Ectodermal cell (in vitro differentiated cells): ENCODE data around the gene COL6A3.

Source experiments
- H3K27ac ChIP-seq: 2 replicates; pipeline ENCODE4 v1.7.0; 2013; ENCODE audit warnings: mild to moderate bottlenecking, low read depth, low read length; ENCODE audit not compliant: insufficient read depth, poor library complexity, severe bottlenecking
- H3K27me3 ChIP-seq: 2 replicates; pipeline ENCODE4 v1.7.0; 2013; ENCODE audit warnings: mild to moderate bottlenecking, low read length; ENCODE audit not compliant: insufficient read depth, control insufficient read depth, poor library complexity, severe bottlenecking
- H3K36me3 ChIP-seq: one replicate; pipeline ENCODE4 v1.7.0; 2013; ENCODE audit warnings: low read length; ENCODE audit not compliant: control insufficient read depth, insufficient read depth
- H3K4me1 ChIP-seq: one replicate; pipeline ENCODE4 v1.7.0; 2013; ENCODE audit warnings: low read length; ENCODE audit not compliant: control insufficient read depth, insufficient read depth
- H3K4me3 ChIP-seq: 2 replicates; pipeline ENCODE4 v1.7.0; 2013; ENCODE audit warnings: low read depth, low read length, control low read depth; ENCODE audit not compliant: insufficient read depth
- H3K9me3 ChIP-seq: 2 replicates; pipeline ENCODE4 v1.7.0; 2013; ENCODE audit warnings: mild to moderate bottlenecking, low read length, moderate library complexity; ENCODE audit not compliant: control insufficient read depth
- WGBS, 2 experiments: methylation state at CpG; one replicate each; pipeline ENCODE4 v1.1.7; 2013; ENCODE audit warnings: missing lambda C conversion rate in 2 of 2; 5-methylcytosine and 5-hydroxymethylcytosine counted together

COL6A3 gene

DNA sequence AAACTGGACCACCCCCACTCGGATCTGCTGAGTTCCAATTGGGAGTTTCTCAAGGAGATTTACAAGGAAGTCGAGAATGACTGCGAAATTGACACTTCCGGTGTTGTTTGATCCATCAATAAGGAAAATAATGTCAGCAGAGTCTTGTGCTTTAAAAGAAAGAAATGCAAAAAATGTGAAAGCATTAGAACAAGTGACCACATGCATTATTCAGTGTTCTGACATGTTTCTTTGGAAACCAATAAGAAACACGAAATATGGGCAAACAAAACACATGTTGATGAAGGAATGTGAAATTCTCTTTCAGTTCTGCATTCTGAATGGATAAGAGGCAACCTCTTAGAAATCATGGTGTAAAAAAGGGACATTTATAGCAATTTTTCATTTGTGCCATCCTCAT lies 25.9 kb downstream of the COL6A3 start:
- no peak overlapping the region for H3K4me3 ChIP-seq

DNA sequence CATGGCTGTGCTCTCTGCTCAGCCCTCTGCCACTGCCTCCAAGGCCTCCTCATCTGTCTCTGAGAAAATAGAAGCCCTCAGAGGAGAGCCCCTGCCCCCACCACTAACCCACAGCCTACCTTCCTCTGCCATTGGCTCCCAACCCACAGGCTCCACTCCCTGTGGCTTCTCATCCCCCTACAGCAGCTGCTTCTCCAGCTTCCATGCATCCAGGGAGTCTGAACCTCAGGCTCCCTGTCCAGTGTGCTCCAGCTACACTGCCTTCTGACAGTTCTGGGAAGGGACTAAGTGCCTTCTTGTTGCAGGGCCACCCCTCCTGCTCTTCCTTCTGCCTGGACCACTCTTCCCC lies 29.3 kb downstream of the COL6A3 start:
- no peak overlapping the region for H3K27ac ChIP-seq
- no peaks in the 10 kb centered on the region for H3K27me3 ChIP-seq
- no peak overlapping the region for H3K4me3 ChIP-seq
- no peaks in the 10 kb centered on the region for H3K36me3 ChIP-seq
- H3K4me1 ChIP-seq: no peaks in the 10 kb centered on the region
- H3K9me3 ChIP-seq: no peaks in the 10 kb centered on the region

More for the DNA sequence above, 25.9 kb downstream of the COL6A3 start:
- no peaks in the 10 kb centered on the region for H3K4me1 ChIP-seq
- no peaks in the 10 kb centered on the region for H3K36me3 ChIP-seq
- no peaks in the 10 kb centered on the region for H3K27me3 ChIP-seq
- H3K27ac ChIP-seq: no peak overlapping the region
- no peaks in the 10 kb centered on the region for H3K9me3 ChIP-seq
- 94 to 97% methylated on average over 5 of the region's 5 CpGs for WGBS, 2 experiments

DNA sequence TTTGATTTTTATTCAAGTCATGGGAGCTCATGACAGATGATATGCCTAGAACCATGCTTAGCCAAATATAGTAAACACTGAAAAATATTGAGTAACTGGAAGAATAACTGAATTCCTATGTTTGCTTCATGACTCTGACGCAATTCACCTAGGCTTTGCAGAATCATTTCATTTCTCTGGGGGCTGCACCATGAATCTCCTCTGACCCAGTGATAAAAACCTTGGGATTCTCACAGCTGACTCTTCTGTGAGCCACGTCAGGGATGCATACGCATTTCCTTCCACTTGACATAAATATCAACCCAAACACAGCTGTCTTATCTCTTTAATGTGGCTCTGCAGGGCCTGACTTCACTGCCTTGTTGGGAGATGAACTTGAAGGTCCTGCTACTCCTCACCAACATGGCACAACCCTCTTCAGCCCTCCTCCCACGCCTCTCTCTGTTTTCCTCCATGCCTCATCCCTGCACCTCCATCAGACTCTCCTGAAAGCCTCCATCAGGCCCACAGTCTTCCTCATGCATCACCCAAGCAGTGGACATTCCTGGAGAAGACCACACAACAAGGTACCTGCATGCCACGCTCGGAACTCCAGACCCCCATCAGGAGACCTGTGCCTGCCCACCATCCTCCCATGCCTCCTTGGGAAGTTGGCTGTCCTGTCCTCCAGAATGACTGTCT lies 29.8 kb downstream of the COL6A3 start:
- no peaks in the 10 kb centered on the region for H3K27me3 ChIP-seq
- no peaks in the 10 kb centered on the region for H3K4me1 ChIP-seq
- no peaks in the 10 kb centered on the region for H3K36me3 ChIP-seq
- H3K9me3 ChIP-seq: no peaks in the 10 kb centered on the region
- 91% methylated on average over 6 of the region's 6 CpGs for WGBS, 2 experiments
- no peak overlapping the region for H3K27ac ChIP-seq
- H3K4me3 ChIP-seq: no peak overlapping the region

DNA sequence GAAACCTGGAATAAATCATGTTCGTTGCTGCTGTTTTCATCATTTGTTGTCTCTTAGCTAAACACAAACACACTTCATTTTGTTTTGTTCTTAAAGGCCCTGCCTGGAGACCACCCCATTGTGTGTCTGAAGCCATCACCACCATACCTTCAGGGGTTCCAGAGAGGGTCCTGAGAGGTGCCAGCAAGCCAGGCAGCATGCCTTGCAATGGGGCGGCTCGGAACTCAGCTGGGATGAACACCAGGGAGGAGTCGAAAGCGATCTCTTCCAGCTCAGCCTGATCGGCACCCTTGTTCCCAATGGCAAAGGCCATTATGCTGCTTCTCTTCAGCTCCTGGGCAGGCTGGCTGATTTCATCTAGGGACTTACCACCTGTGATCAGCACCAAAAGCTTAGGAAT lies 33.2 kb downstream of the COL6A3 start:
- no peak overlapping the region for H3K27ac ChIP-seq
- H3K4me1 ChIP-seq: no peaks in the 10 kb centered on the region
- no peaks in the 10 kb centered on the region for H3K27me3 ChIP-seq
- WGBS, 2 experiments: 94% methylated on average over 6 of the region's 6 CpGs
- H3K36me3 ChIP-seq: no peaks in the 10 kb centered on the region
- no peak overlapping the region for H3K4me3 ChIP-seq
- no peaks in the 10 kb centered on the region for H3K9me3 ChIP-seq

DNA sequence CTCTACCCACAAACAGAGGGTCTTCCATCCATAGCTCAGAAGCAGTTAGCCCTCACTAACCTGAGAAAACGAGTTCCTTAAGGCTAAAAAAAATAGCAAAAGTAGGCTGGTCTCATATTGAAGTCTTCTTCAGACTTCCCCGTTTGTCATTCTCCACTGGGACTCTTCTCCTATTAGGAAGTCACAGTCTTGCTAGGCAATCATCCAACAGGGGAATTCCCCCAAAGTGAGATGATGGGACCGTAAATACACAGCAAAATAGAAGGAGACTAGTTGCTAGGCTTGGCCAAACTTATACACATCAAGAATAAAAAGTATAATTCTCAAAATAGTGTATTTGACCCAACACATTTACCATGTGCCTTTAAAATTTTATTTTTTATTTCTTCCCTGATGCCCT lies 34.3 kb downstream of the COL6A3 start:
- no peaks in the 10 kb centered on the region for H3K4me1 ChIP-seq
- no peaks in the 10 kb centered on the region for H3K36me3 ChIP-seq
- no peak overlapping the region for H3K4me3 ChIP-seq
- no peaks in the 10 kb centered on the region for H3K9me3 ChIP-seq
- H3K27me3 ChIP-seq: no peaks in the 10 kb centered on the region
- 89 to 93% methylated on average over 3 of the region's 3 CpGs for WGBS, 2 experiments
- H3K27ac ChIP-seq: no peak overlapping the region

DNA sequence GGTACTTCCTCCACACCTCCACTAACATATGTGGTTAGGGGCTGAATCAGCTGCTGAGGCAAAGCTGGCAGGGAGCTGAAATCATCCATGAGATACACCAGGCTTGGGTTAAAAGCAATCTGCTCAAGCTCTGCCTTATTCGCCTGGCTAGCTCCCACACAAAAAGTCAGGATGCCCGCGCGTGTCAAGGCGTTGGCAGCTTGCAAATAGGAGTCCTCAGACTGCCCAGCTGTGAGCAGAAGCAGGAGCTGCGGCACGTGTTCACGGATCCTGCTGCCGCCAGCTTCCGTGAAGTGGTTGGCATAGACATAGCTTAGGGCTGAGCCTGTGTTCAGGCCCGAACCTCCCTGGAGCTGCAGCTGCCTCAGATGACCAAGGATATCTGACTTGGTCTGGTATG lies 35.3 kb downstream of the COL6A3 start:
- H3K4me3 ChIP-seq: no peak overlapping the region
- H3K9me3 ChIP-seq: no peaks in the 10 kb centered on the region
- no peaks in the 10 kb centered on the region for H3K27me3 ChIP-seq
- H3K4me1 ChIP-seq: no peaks in the 10 kb centered on the region
- WGBS, 2 experiments: 96 to 97% methylated on average over 11 of the region's 11 CpGs
- no peak overlapping the region for H3K27ac ChIP-seq
- no peaks in the 10 kb centered on the region for H3K36me3 ChIP-seq

DNA sequence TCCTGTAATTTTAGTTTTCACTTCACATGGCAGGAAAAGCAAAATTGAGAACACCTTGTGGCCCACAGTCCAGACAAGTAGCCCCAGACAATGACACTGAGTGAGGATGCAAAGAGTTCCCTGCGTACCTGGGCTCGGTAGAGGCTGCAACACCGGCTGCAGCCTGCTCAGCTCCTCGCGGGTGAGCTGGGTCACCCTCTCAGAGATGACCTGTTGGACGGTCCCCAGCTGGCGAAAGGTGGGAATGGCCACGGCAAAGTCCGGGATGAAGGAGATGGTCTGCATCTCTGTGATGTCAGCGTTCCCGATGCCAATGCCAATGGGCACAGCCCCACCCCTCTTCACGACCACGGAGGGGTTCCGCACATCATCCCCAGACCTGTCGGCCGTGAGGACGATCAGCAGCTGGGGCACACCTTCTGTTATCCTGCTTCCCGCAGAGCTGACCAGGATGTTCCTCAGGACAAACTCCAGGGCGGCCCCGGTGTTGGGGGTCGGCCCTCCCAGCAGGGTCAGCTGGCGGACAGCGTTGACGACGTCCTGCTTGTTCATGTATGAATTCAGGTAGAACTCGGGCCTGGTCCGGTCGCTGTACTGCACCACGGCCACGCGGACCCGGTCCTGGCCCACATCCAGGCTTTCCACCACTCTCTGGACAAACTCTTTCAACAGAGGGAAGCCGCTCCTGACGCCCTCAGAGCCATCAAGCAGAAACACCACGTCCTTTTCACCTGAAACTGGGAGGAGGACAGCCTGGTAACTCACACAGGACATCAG lies 39.5 kb downstream of the COL6A3 start:
- Histone ChIP-seq H3K36me3 (no peaks in the 10 kb centered on the region), H3K4me3 (no peak overlapping the region), H3K4me1 (no peaks in the 10 kb centered on the region), H3K27ac (no peak overlapping the region), H3K27me3 (no peaks in the 10 kb centered on the region), H3K9me3 (no peaks in the 10 kb centered on the region)
- 94% methylated on average over 35 of the region's 35 CpGs for WGBS, 2 experiments

DNA sequence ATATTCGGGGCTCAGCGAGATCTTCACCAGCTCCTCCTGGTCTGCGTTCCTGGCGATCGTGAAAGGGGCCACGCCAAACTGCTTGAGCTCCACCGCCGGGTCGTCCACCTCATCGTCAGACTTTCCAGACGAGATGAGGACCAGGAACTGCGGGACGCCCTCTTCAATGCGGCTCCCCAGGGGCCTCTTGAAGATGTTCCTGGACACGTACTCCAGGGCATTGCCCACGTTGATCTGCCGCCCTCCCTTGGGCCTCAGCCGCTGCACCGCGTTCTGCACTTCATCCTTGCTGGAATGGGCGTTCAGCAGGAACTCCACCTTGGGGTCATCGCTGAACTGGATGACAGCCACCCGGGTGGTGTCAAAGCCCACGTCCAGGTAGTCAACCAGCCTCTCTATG lies 42.1 kb downstream of the COL6A3 start:
- H3K4me1 ChIP-seq: no peaks in the 10 kb centered on the region
- H3K4me3 ChIP-seq: no peak overlapping the region
- H3K36me3 ChIP-seq: no peaks in the 10 kb centered on the region
- no peak overlapping the region for H3K27ac ChIP-seq
- 95% methylated on average over 24 of the region's 24 CpGs for WGBS, 2 experiments
- H3K27me3 ChIP-seq: no peaks in the 10 kb centered on the region
- no peaks in the 10 kb centered on the region for H3K9me3 ChIP-seq

DNA sequence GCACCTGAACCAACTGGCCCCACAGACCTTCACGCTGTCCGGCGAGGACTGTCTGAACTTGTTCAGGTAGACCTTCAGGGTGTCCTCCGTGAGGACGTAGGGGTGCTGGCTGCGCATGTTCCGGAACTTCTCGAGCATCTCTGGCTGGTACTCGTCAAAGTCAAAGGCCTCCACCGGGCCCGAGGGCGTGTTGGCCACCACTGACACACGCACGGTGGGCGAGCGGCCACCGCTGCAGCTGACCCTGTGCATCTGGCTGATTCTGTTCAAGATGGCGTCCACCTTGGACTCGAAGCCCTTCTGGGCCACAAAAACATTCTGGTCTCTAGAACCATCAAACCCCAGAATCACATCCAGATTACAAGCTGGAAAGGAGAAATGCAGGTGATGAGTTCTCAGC lies 48.3 kb downstream of the COL6A3 start:
- H3K36me3 ChIP-seq: no peaks in the 10 kb centered on the region
- H3K27ac ChIP-seq: no peak overlapping the region
- H3K4me3 ChIP-seq: no peak overlapping the region
- no peaks in the 10 kb centered on the region for H3K4me1 ChIP-seq
- WGBS, 2 experiments: 95 to 97% methylated on average over 19 of the region's 19 CpGs
- no peaks in the 10 kb centered on the region for H3K27me3 ChIP-seq
- H3K9me3 ChIP-seq: no peaks in the 10 kb centered on the region

DNA sequence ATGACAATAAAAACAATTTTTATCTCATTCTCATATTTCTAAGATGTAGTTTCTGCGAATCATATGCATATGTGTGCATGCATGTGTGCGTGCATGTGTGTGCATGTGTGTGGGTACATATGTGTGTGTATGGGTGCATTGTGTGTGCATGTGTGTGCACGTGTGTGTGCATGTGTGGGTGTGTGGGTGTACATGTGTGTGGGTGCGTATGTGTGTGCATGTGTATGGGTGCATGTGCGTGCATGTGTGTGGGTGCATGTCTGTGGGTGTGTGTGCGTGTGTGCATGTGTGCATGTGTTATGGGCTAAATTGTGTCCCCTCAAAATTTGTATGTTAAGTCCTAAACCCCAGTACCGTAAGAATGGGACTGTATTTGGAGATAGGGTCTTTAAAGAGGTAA lies 49.3 kb downstream of the COL6A3 start:
- Histone ChIP-seq H3K4me1 (peaks cover 5% of the 10 kb centered on the region), H3K9me3 (no peaks in the 10 kb centered on the region), H3K36me3 (no peaks in the 10 kb centered on the region), H3K27me3 (no peaks in the 10 kb centered on the region), H3K4me3 (no peak overlapping the region), H3K27ac (no peak overlapping the region)
- WGBS, 2 experiments: 93 to 96% methylated on average over 7 of the region's 7 CpGs
